Superior temporal gyrus (tissue), 1 donor: ENCODE results near the gene WDR7.
A peak's percentile ranks its signal among the peaks of the same experiment; 100 is the strongest.

Source experiments
- DNase-seq: peaks from one replicate; pipeline ENCODE4 v3.0.0-alpha.2; 2016; ENCODE audit errors: extremely low spot score

Gene WDR7

DNA sequence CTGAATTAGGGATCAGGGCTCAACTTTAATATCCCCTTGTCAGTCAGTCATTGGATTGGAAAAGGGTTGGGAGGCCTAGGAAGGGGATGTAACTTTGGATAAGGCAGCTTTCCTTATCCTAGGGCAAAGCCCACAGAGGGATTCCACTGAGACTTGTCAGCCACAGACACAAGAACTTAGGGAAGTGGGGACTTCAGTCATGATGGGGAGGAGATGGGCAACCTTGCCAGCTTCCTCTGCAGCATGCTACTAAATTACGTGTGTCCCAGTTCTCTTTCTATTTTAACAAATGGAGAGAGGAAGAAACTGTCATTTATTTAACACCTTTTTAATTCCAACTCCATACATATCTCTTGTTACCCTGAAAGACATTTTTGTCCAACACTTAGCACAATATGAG is 237.8 kb downstream of the WDR7 start:
- peak; percentile 48 for DNase-seq

DNA sequence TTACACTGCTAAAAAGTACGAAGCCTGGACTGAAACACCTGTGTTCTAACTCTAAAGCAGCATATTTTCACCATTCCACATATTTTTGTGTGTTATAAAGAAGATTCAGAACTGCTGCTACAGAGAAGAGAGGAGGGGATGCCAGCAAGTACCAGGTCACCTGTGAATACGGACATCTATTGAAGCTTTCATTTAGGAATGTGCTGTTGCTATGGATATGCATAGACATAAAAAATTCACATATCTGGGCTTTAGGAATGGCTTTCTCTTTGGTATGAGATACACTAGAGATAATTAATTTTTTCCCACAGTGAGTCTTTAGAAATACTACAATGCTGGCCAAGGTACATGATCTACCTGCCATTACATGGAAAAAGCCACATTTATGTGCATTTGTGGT is 238.5 kb downstream of the WDR7 start:
- no peak for DNase-seq

- peak; percentile 71 for DNase-seq
Observed at GRCh38 chr18:56890632-56891031, 239.5 kb downstream of the WDR7 start.

- DNase-seq, result no peak
Observed at GRCh38 chr18:56891116-56891515, 240.0 kb downstream of the WDR7 start.

DNA sequence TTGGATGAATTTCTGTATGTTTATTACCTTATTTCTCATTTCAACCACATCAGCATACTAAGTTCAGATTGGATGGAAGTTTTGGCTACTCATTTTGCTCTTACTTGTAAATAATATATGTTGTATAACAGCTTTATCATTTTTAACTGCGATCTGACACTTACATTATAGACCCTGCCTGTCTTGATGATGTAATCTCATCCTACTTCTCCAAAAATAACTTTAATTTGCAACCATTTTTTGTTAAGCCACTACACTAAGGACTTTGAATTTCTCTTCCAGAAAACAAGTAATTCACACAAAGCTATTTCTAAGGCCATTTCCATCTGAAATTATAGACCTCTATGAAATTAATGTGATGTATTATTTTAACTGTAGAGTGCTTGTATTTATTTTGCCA is 240.7 kb downstream of the WDR7 start:
- DNase-seq, result peak; percentile 54

- no peak for DNase-seq
Observed at GRCh38 chr18:56897122-56897521, 246.0 kb downstream of the WDR7 start.

- no peak for DNase-seq
Observed at GRCh38 chr18:56899660-56900059, 248.5 kb downstream of the WDR7 start.

- DNase-seq, result no peak
Observed at GRCh38 chr18:56900195-56901094, 249.3 kb downstream of the WDR7 start.

DNA sequence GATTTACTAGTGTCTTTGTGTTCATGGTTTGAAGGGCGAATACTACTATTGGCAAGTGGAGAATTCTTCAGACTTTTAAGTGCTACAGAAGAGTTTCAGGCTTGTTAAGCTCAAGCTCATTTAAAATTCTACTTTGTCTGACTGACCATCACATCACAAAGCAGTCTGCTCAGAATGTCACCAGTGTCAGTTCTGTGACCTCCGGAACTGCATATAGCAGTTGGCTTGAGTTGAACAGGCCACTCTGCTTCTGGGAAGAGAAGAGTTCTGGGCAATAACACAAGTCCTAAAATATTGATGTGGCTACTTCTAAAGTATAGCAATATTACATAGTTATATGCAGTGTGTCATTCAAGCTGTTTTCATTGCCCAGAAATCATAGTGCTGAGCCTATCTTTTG is 250.8 kb downstream of the WDR7 start:
- DNase-seq, result no peak

- DNase-seq, result no peak
Observed at GRCh38 chr18:56902653-56903052, 251.5 kb downstream of the WDR7 start.

- DNase-seq, result no peak
Observed at GRCh38 chr18:56903686-56904085, 252.5 kb downstream of the WDR7 start.

GRCh38 chr18:56907771-56908170 is 256.6 kb downstream of the WDR7 start:
- no peak for DNase-seq

GRCh38 chr18:56910237-56910636 is 259.1 kb downstream of the WDR7 start:
- no peak for DNase-seq

DNA sequence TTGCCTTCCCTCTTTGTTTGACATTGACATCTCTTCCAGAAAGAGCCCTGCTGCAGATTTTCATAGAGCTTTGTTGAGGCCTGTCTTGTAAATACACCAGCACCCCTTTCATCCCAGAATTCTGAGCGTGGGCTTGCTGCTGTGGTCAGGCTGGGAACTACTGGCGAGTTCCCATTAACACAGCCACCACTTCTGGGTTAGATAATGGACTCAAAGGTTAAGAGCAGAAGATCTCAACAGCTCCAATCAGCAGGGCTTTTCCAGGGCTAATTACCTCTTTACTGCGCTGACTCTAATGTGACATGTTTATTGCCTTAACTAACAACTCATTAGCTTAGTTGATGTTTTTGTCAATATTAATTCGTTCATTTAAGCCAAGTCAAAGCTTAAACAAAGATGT is 259.8 kb downstream of the WDR7 start:
- no peak for DNase-seq

DNA sequence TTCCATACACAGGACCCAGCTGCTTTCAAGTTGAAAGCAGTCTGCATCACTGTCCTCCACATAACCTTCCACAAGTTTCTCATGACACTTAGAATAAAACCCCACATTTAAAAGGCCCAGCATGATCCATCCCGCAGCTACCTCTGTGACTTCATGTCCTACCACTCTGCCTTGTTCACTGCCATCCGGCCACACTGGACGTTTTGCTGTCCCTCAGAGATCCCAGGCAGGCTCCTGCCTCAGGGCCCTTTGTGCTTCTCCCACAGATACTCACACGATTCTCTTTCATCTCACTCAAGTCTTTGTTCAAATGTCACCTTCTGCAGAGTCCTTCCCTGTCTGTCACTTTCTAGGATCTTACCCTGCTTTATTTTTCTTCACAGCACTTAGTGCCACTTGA is 262.8 kb downstream of the WDR7 start:
- no peak for DNase-seq

DNA sequence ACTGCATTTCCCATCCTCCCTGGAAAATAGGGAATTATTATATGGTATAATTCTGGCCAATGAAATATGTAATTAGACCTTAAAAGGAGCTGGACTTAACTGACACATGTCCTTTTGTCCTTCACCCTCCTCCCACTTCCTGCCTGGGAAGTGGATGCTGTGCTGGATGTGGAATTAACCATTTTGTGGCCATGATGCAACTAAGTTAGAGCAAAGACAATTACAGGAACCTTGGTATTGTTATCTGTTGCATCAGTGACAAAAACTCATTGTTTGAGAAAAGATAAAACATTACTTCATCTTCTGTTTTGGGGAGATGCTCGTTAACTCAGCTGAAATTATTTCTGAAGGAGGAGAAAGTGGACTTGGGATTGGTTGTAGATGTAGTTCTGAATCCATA is 268.0 kb downstream of the WDR7 start:
- no peak for DNase-seq

- DNase-seq, result no peak
Observed at GRCh38 chr18:56921896-56922480, 270.8 kb downstream of the WDR7 start.

DNA sequence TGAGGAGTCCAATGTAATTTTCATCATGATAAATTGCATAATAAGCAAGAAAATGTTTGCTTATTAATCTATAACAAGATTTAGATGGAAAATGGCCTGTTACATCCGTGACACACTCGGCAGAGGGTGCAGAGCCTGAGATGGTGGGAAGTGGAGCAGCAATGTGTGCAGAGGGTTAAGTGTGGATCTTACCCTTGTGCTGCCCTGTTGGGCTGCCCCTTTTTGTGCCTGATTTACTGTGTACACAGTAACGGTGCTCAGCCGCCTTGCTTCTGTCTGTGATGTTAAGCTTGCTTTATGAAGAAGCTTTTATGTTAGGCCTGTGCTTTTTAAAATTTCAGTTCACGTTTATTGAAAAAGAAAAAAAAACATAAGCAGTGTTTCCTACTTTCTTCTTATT is 275.6 kb downstream of the WDR7 start:
- no peak for DNase-seq

- DNase-seq, result no peak
Observed at GRCh38 chr18:56927786-56928185, 276.6 kb downstream of the WDR7 start.

GRCh38 chr18:56929886-56930285 is 278.7 kb downstream of the WDR7 start:
- no peak for DNase-seq

DNA sequence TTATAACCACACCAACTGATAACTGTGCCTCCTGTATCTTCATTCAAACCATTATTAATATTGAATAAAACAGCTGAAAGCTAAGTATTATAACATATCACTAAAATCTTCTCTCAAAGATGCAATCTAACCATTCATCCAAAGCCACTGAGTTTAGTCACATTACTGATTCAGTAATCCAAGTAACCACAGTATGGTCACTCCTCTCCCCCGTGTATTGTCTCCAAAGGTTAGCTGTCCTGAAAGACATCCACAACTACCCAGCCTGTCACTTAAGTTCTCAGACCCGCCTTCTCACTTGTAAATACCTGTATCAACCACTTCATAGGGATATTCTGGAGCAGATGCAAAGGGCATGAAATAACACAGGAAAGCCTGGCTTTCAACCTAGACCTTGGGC is 282.3 kb downstream of the WDR7 start:
- DNase-seq, result no peak

GRCh38 chr18:56934131-56934530 is 283.0 kb downstream of the WDR7 start:
- DNase-seq, result no peak

GRCh38 chr18:56934906-56935305 is 283.7 kb downstream of the WDR7 start:
- no peak for DNase-seq
